Fibroblast of gingiva (primary cell): ENCODE data around the gene SCAF11.

Experiments used
- DNase-seq: peaks from one replicate; pipeline ENCODE4 v3.0.0-alpha.2; 2011; ENCODE audit warnings: low read depth

The SCAF11 gene

GRCh38 chr12:45918818-45919217 is 71.6 kb downstream of the SCAF11 start:
- DNase-seq = no peak

- DNase-seq = no peak
Observed at GRCh38 chr12:45915405-45915804, 75.0 kb downstream of the SCAF11 start.

- peak; percentile 31 for DNase-seq
Observed at GRCh38 chr12:45914090-45914489, 76.3 kb downstream of the SCAF11 start.

GRCh38 chr12:45913631-45914030 is 76.7 kb downstream of the SCAF11 start:
- DNase-seq = no peak

- no peak for DNase-seq
Observed at GRCh38 chr12:45912774-45913173, 77.6 kb downstream of the SCAF11 start.

GRCh38 chr12:45909041-45909713 is 81.2 kb downstream of the SCAF11 start:
- peak; percentile 26 for DNase-seq

- DNase-seq = no peak
Observed at GRCh38 chr12:45907955-45908354, 82.4 kb downstream of the SCAF11 start.

GRCh38 chr12:45898094-45898493 is 92.3 kb downstream of the SCAF11 start:
- no peak for DNase-seq

- DNase-seq = no peak
Observed at GRCh38 chr12:45895961-45896360, 94.4 kb downstream of the SCAF11 start.

GRCh38 chr12:45893240-45893639 is 97.1 kb downstream of the SCAF11 start:
- DNase-seq = no peak

- no peak for DNase-seq
Observed at GRCh38 chr12:45890276-45890675, 100.1 kb downstream of the SCAF11 start.

GRCh38 chr12:45887544-45887943 is 102.8 kb downstream of the SCAF11 start:
- no peak for DNase-seq

GRCh38 chr12:45886685-45887084 is 103.7 kb downstream of the SCAF11 start:
- no peak for DNase-seq

GRCh38 chr12:45883187-45883586 is 107.2 kb downstream of the SCAF11 start:
- no peak for DNase-seq

GRCh38 chr12:45880533-45880932 is 109.8 kb downstream of the SCAF11 start:
- DNase-seq = no peak

GRCh38 chr12:45879363-45879895 is 110.9 kb downstream of the SCAF11 start:
- no peak for DNase-seq

- no peak for DNase-seq
Observed at GRCh38 chr12:45878630-45879255, 111.6 kb downstream of the SCAF11 start.

- no peak for DNase-seq
Observed at GRCh38 chr12:45877069-45877468, 113.3 kb downstream of the SCAF11 start.

- no peak for DNase-seq
Observed at GRCh38 chr12:45872446-45872845, 117.9 kb downstream of the SCAF11 start.
